Activated T-helper 1 cell treated with anti-CD3 and anti-CD28 coated beads, Interleukin-12 subunit alpha, Interleukin-12 subunit beta, Interleukin-2, Interleukin-4 antibody, amounts not matched to agents 30 ng/mL and 10 ng/mL and 1 ng/mL, durations not matched to agents 14 hours and 24 hours and 36 hours (primary cell): ENCODE measurements around the gene LKAAEAR1. TPM values are rescaled to one million over a fixed set of nuclear protein-coding genes. Genes with fewer than 3 reads are reported as not detected.
"Not testable (repeated sequence)": the region's sequence is repeated elsewhere in the genome, so short reads cannot be mapped to it uniquely, and the experiment has no call there.

Experiments
- DNase-seq: peaks from one replicate; pipeline ENCODE4 v3.0.0; 2021; ENCODE audit warnings: low spot score
- H3K27ac Mint-ChIP-seq: one replicate; pipeline ENCODE4 v1.8.0; 2021; ENCODE audit warnings: mild to moderate bottlenecking, mixed read lengths
- H3K27me3 Mint-ChIP-seq: one replicate; pipeline ENCODE4 v1.8.0; 2022; ENCODE audit warnings: mild to moderate bottlenecking, moderate library complexity, mixed read lengths; ENCODE audit not compliant: insufficient read depth
- H3K36me3 Mint-ChIP-seq: one replicate; pipeline ENCODE4 v1.8.0; 2021; ENCODE audit warnings: low read depth, mixed read lengths
- H3K4me1 Mint-ChIP-seq: one replicate; pipeline ENCODE4 v1.8.0; 2021; ENCODE audit warnings: low read depth, mixed read lengths
- H3K4me3 Mint-ChIP-seq: one replicate; pipeline ENCODE4 v1.8.0; 2021; ENCODE audit warnings: mild to moderate bottlenecking, moderate library complexity, mixed read lengths
- H3K9me3 Mint-ChIP-seq: one replicate; pipeline ENCODE4 v1.8.0; 2021; ENCODE audit warnings: mixed read lengths
- intact Hi-C: fragments of 100-400 bp; cut with micrococcal nuclease; formaldehyde crosslinking; loops from one replicate; pipeline ENCODE4 v1.15.1; 2024
- total RNA-seq: library from RNA; stranded (reverse); gene quantifications from 2 replicates; pipeline ENCODE4 v1.2.3, GENCODE V29; 2022

LKAAEAR1 gene
- total RNA-seq, 1 donor from 2014 or later = 0.31 TPM

- intact Hi-C loops = no loop called here
- no peaks in the 10 kb centered on the region for H3K36me3 Mint-ChIP-seq
- H3K9me3 Mint-ChIP-seq = peaks cover 5% of the 10 kb centered on the region
- peaks cover 21% of the 10 kb centered on the region for H3K27me3 Mint-ChIP-seq
- no peak overlapping the region for H3K4me3 Mint-ChIP-seq
- H3K4me1 Mint-ChIP-seq = peaks cover 7% of the 10 kb centered on the region
- DNase-seq = no peak
- H3K27ac Mint-ChIP-seq = no peak overlapping the region
Measured at GRCh38 chr20:64099086-64099786, 15.0 kb upstream of the LKAAEAR1 start.

DNA sequence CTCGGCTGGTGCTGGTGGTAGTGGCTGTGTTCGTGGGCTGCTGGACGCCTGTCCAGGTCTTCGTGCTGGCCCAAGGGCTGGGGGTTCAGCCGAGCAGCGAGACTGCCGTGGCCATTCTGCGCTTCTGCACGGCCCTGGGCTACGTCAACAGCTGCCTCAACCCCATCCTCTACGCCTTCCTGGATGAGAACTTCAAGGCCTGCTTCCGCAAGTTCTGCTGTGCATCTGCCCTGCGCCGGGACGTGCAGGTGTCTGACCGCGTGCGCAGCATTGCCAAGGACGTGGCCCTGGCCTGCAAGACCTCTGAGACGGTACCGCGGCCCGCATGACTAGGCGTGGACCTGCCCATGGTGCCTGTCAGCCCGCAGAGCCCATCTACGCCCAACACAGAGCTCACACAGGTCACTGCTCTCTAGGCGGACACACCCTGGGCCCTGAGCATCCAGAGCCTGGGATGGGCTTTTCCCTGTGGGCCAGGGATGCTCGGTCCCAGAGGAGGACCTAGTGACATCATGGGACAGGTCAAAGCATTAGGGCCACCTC lies 14.3 kb upstream of the LKAAEAR1 start:
- Mint-ChIP-seq H3K36me3 (no peaks in the 10 kb centered on the region), H3K27me3 (peaks cover 18% of the 10 kb centered on the region), H3K4me1 (peaks cover 7% of the 10 kb centered on the region), H3K9me3 (peaks cover 5% of the 10 kb centered on the region), H3K27ac (no peak overlapping the region), H3K4me3 (no peak overlapping the region)
- no peak for DNase-seq
- intact Hi-C loops = no loop called here

GRCh38 chr20:64096535-64096934 lies 12.3 kb upstream of the LKAAEAR1 start:
- H3K27me3 Mint-ChIP-seq = peaks cover 8% of the 10 kb centered on the region
- DNase-seq = no peak
- H3K4me1 Mint-ChIP-seq = peaks cover 6% of the 10 kb centered on the region
- H3K9me3 Mint-ChIP-seq = peaks cover 5% of the 10 kb centered on the region
- intact Hi-C loops = no loop called here
- H3K27ac Mint-ChIP-seq = no peak overlapping the region
- H3K36me3 Mint-ChIP-seq = no peaks in the 10 kb centered on the region
- H3K4me3 Mint-ChIP-seq = no peak overlapping the region

GRCh38 chr20:64095927-64096326 lies 11.7 kb upstream of the LKAAEAR1 start:
- Mint-ChIP-seq H3K36me3 (no peaks in the 10 kb centered on the region), H3K9me3 (peaks cover 5% of the 10 kb centered on the region), H3K4me1 (peaks cover under 1% of the 10 kb centered on the region), H3K4me3 (no peak overlapping the region), H3K27me3 (peaks cover 2% of the 10 kb centered on the region), H3K27ac (no peak overlapping the region)
- intact Hi-C loops = no loop called here
- DNase-seq = no peak

- Mint-ChIP-seq H3K27ac (no peak overlapping the region), H3K4me1 (no peaks in the 10 kb centered on the region), H3K36me3 (no peaks in the 10 kb centered on the region), H3K4me3 (no peak overlapping the region), H3K9me3 (peaks cover 5% of the 10 kb centered on the region), H3K27me3 (no peaks in the 10 kb centered on the region)
- DNase-seq = no peak
- intact Hi-C loops = no loop called here
Measured at GRCh38 chr20:64095455-64095854, 11.3 kb upstream of the LKAAEAR1 start.

DNA sequence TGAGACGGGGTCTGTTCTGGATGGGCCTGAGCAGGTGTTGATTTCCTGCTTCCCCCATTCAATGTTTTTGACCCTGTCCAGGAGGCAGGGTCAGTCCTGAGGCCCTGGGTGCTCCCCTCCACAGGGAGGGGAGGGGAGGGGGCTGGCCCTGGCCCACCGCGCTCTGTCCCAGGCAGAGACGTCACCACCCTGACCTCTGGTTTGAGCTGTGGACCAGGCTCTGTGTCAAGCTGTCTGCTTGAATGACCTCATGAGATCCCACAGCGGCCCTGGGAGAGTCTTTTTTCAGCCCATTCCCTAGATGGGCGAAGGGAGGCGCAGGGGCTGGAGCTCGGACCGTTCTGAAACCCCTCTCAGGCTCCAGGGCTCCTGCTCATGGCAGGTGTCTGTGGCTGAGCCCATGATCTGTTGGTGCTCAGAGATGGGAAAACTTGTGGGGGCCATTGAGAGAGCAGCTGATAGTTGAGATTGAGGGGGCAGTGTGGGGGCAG lies 8.9 kb upstream of the LKAAEAR1 start:
- Mint-ChIP-seq H3K9me3 (peaks cover 5% of the 10 kb centered on the region), H3K27me3 (peaks cover 4% of the 10 kb centered on the region), H3K27ac (peak overlapping the region; percentile 13), H3K36me3 (no peaks in the 10 kb centered on the region), H3K4me1 (no peaks in the 10 kb centered on the region), H3K4me3 (no peak overlapping the region)
- DNase-seq = no peak
- intact Hi-C loops = no loop called here

DNA sequence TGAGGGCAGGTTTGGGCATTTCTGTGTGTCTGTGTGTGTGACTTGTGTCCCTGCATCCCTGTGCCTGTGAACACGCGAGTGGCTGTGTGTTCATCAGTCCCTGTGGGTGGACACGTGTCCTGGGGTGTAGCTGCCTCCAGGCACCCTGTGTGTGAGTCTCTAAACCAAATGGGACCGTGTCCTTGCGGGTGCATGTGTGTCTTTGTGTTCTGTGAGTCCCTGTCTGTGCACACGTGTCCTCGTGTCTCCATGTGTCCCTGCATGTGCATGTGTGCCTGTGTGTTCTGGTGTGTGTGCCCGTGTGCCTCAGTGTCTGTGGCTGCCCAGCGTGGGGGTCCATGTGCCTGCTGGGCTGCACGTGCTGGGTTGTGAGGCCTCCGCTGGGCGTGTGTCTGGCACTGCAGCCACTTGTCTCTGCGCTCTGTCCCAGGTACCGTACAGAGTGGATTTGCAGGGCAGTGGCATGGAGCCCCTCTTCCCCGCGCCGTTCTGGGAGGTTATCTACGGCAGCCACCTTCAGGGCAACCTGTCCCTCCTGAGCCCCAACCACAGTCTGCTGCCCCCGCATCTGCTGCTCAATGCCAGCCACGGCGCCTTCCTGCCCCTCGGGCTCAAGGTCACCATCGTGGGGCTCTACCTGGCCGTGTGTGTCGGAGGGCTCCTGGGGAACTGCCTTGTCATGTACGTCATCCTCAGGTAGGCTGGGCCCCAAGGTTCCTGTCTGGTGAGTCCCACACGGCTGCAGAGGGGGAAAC lies 8.2 kb upstream of the LKAAEAR1 start:
- intact Hi-C loops = no loop called here
- H3K4me1 Mint-ChIP-seq = no peaks in the 10 kb centered on the region
- H3K9me3 Mint-ChIP-seq = peaks cover 8% of the 10 kb centered on the region
- H3K27ac Mint-ChIP-seq = no peak overlapping the region
- DNase-seq = no peak
- peaks cover 5% of the 10 kb centered on the region for H3K27me3 Mint-ChIP-seq
- H3K4me3 Mint-ChIP-seq = no peak overlapping the region
- no peaks in the 10 kb centered on the region for H3K36me3 Mint-ChIP-seq

DNA sequence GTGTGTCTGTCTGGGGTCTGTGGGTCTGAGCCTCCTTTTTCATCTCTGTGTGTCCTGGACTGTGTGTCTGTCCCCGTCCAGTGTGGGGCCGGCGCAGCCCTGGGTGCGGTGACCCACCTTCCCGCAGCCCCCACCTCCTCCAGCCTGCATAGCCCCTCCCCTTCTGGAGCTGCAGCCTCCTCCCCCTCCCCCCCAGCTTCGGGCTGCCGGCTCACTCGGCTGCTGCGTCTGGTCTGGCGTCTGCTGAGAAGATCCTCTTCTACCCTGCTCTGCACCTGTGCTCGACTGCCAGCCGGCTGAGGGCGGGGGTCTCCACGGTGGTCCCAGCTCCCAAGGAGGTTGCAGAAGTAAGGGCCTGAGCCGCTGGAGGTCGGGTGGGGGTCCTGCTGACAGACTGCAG lies 7.6 kb upstream of the LKAAEAR1 start:
- no peak for DNase-seq
- Mint-ChIP-seq H3K4me3 (no peak overlapping the region), H3K27ac (no peak overlapping the region), H3K36me3 (no peaks in the 10 kb centered on the region), H3K4me1 (no peaks in the 10 kb centered on the region), H3K9me3 (peaks cover 5% of the 10 kb centered on the region), H3K27me3 (peaks cover 5% of the 10 kb centered on the region)
- intact Hi-C loops = no loop called here

- intact Hi-C loops = no loop called here
- peaks cover 6% of the 10 kb centered on the region for H3K27me3 Mint-ChIP-seq
- H3K4me3 Mint-ChIP-seq = no peak overlapping the region
- no peak for DNase-seq
- no peaks in the 10 kb centered on the region for H3K36me3 Mint-ChIP-seq
- no peaks in the 10 kb centered on the region for H3K4me1 Mint-ChIP-seq
- H3K9me3 Mint-ChIP-seq = peaks cover 3% of the 10 kb centered on the region
- no peak overlapping the region for H3K27ac Mint-ChIP-seq
Measured at GRCh38 chr20:64091340-64091739, 7.1 kb upstream of the LKAAEAR1 start.

DNA sequence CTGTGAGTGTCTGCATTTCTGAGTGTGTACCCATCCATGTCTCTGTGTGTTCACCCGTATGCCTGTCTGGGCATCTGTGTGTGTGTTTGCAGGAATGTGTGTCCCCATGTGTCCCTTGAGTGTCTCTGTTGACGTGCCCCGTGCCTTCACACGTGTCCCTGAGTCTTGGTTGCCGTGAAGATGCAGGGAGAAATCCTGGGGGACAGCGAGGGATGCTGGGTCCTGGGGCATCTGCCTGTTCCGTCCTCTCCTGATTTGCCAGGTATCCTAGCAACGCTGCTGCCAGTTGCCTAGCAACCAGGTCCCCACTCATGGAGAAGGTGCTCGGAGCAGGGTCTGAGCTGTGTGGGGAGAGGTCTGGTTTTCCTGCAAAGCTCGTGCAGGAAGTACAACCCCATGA lies 6.0 kb upstream of the LKAAEAR1 start:
- no peaks in the 10 kb centered on the region for H3K4me1 Mint-ChIP-seq
- peaks cover 17% of the 10 kb centered on the region for H3K27me3 Mint-ChIP-seq
- no peak overlapping the region for H3K27ac Mint-ChIP-seq
- DNase-seq = no peak
- H3K4me3 Mint-ChIP-seq = no peak overlapping the region
- peaks cover 3% of the 10 kb centered on the region for H3K9me3 Mint-ChIP-seq
- no peaks in the 10 kb centered on the region for H3K36me3 Mint-ChIP-seq
- intact Hi-C loops = no loop called here

DNA sequence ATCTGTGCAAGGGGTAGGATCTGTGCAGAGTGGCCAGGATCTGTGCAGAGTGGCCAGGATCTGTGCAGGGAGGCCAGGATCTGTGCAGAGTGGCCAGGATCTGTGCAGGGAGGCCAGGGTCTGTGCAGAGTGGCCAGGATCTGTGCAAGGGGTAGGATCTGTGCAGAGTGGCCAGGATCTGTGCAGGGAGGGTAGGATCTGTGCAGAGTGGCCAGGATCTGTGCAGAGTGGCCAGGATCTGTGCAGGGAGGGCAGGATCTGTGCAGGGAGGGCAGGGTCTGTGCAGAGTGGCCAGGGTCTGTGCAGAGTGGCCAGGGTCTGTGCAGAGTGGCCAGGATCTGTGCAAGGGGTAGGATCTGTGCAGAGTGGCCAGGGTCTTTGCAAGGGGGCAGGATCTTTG lies 4.4 kb upstream of the LKAAEAR1 start:
- H3K9me3 Mint-ChIP-seq, H3K36me3 Mint-ChIP-seq, intact Hi-C loops, H3K27ac Mint-ChIP-seq, H3K4me1 Mint-ChIP-seq, H3K4me3 Mint-ChIP-seq, DNase-seq: not testable (repeated sequence)
- H3K27me3 Mint-ChIP-seq = peaks cover 25% of the 10 kb centered on the region

DNA sequence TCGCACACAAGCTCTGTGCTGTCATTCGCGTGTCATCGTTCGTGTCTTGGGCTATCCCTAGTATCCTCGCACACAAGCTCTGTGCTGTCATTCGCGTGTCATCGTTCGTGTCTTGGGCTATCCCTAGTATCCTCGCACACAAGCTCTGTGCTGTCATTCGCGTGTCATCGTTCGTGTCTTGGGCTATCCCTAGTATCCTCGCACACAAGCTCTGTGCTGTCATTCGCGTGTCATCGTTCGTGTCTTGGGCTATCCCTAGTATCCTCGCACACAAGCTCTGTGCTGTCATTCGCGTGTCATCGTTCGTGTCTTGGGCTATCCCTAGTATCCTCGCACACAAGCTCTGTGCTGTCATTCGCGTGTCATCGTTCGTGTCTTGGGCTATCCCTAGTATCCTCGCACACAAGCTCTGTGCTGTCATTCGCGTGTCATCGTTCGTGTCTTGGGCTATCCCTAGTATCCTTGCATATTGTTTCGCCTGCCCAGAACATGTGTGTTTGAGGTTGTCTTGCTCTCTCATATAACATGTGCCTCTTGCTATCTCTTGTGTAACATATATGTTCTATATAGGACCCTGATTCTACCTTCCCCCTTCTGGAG lies 3.1 kb upstream of the LKAAEAR1 start:
- H3K27me3 Mint-ChIP-seq = peaks cover 29% of the 10 kb centered on the region
- H3K4me1 Mint-ChIP-seq, DNase-seq, H3K4me3 Mint-ChIP-seq, H3K36me3 Mint-ChIP-seq, intact Hi-C loops, H3K27ac Mint-ChIP-seq, H3K9me3 Mint-ChIP-seq: not testable (repeated sequence)

DNA sequence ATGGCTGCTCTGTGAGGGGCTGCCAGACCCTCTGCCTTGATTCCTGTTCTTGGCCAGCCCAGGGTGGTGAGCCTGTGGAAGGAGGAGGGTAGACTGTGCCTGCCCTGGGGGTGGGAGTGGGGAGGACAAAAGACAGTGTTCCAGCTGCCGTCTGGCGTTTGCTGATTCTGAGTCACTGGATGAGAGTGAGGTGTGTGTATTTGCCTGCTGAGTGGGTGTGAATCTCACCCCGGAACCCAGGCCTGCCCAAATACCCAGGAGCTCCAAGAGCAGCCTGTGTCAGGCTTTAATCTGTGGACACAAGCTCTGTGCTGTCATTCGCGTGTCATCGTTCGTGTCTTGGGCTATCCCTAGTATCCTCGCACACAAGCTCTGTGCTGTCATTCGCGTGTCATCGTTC lies 2.6 kb upstream of the LKAAEAR1 start:
- Mint-ChIP-seq H3K36me3 (no peaks in the 10 kb centered on the region), H3K4me3 (no peak overlapping the region), H3K9me3 (peaks cover 3% of the 10 kb centered on the region), H3K27ac (no peak overlapping the region), H3K4me1 (peaks cover 12% of the 10 kb centered on the region), H3K27me3 (peaks cover 29% of the 10 kb centered on the region)
- no peak for DNase-seq
- intact Hi-C loops = no loop called here
